ENCODE measurements around the gene TAF1B. TPM values are rescaled to one million over a fixed set of nuclear protein-coding genes. Genes with fewer than 3 reads are reported as not detected.

The TAF1B gene
- total RNA-seq, 1 experiment from 2014 or later, result 24.8 TPM

GRCh38 chr2:9941196-9941995, 98.1 kb downstream of the TAF1B start:
- no peaks in the 10 kb centered on the region for H3K9me3 ChIP-seq (ENCODE audit: insufficient read depth, low read depth)
- DNase-seq, result peak; percentile 80 to 96
- POLR2A ChIA-PET (ENCODE audit: unreplicated experiment), result interaction anchor here (0.6 to 0.7 kb wide), 4 partner anchors 121 to 791 kb away, joined by 3 to 8 read pairs (median 3); no protein-coding TSS in a partner anchor
- H4K20me1 ChIP-seq (ENCODE audit: insufficient read depth), result no peaks in the 10 kb centered on the region
- H3K79me2 ChIP-seq (ENCODE audit: low read depth), result no peaks in the 10 kb centered on the region
- H3K36me3 ChIP-seq (ENCODE audit: low read depth), result no peaks in the 10 kb centered on the region
- peak overlapping the region; percentile 65; the same call in 1 of the 2 replicates for H2AFZ ChIP-seq
- CTCF ChIA-PET, result interaction anchor here (0.6 to 1.1 kb wide), 2 partner anchors 72 to 127 kb away, joined by 3 to 4 read pairs; no protein-coding TSS in a partner anchor
- H3K4me3 ChIP-seq, result peak overlapping the region; percentile 40; the same call in 1 of the 2 replicates
- peak overlapping the region; percentile 97 for H3K27ac ChIP-seq
- intact Hi-C loops (cut with micrococcal nuclease; ENCODE audit: unreplicated experiment), result loop anchor here (1.0 to 5.0 kb wide), 4 partner anchors 44 to 129 kb away; partner anchors contain the start of gene KLF11
- H3K4me1 ChIP-seq (replicated peaks; ENCODE audit: insufficient read depth), result peaks cover 74% of the 10 kb centered on the region
- BruUV-seq (replicated peaks), result TSS peak; percentile 70
- TF ChIP-seq CTCF (conservative IDR thresholded peaks at IDR 0.05) (no peak), EZH2 (IDR thresholded peaks at IDR 0.05; ENCODE audit: low read depth) (no peak)
- H3K9me2 ChIP-seq (ENCODE audit: insufficient read depth), result no peaks in the 10 kb centered on the region; the same call in 1 of the 2 replicates
- H3K27me3 ChIP-seq (ENCODE audit: insufficient read depth, low read depth), result no peaks in the 10 kb centered on the region
- peak overlapping the region; percentile 76 for H3K4me2 ChIP-seq
- H3F3A ChIP-seq (ENCODE audit: insufficient read depth, low read depth), result peaks cover 52% of the 10 kb centered on the region

GRCh38 chr2:9941996-9942390, 98.7 kb downstream of the TAF1B start:
- Histone ChIP-seq H3K4me1 (replicated peaks; ENCODE audit: insufficient read depth) (peaks cover 80% of the 10 kb centered on the region), H3K9me3 (ENCODE audit: insufficient read depth, low read depth) (no peaks in the 10 kb centered on the region), H3K27me3 (ENCODE audit: insufficient read depth, low read depth) (no peaks in the 10 kb centered on the region), H3K4me3 (no peak overlapping the region), H3K36me3 (ENCODE audit: low read depth) (no peaks in the 10 kb centered on the region), H3F3A (ENCODE audit: insufficient read depth, low read depth) (peaks cover 52% of the 10 kb centered on the region), H2AFZ (no peak overlapping the region), H3K9me2 (ENCODE audit: insufficient read depth) (no peaks in the 10 kb centered on the region; the same call in 1 of the 2 replicates), H3K4me2 (peak overlapping the region; percentile 76), H4K20me1 (ENCODE audit: insufficient read depth) (no peaks in the 10 kb centered on the region), H3K27ac (peak overlapping the region; percentile 97), H3K79me2 (ENCODE audit: low read depth) (no peaks in the 10 kb centered on the region)
- TF ChIP-seq EZH2 (IDR thresholded peaks at IDR 0.05; ENCODE audit: low read depth) (no peak), CTCF (conservative IDR thresholded peaks at IDR 0.05) (no peak)
- ChIA-PET POLR2A (ENCODE audit: unreplicated experiment) (interaction anchor here (0.6 to 0.7 kb wide), 4 partner anchors 107 to 1259 kb away, joined by 3 to 9 read pairs (median 3); no protein-coding TSS in a partner anchor), CTCF (interaction anchor here (0.6 to 1.1 kb wide), 3 partner anchors 10 to 127 kb away, joined by 3 to 13 read pairs (median 4); no protein-coding TSS in a partner anchor)
- intact Hi-C loops (cut with micrococcal nuclease; ENCODE audit: unreplicated experiment), result loop anchor here (1.0 to 5.0 kb wide), 4 partner anchors 45 to 130 kb away; partner anchors contain the start of gene KLF11
- no peak for DNase-seq
- BruUV-seq (replicated peaks), result no TSS peak

GRCh38 chr2:9944330-9944758, 101.1 kb downstream of the TAF1B start:
- no peak overlapping the region for H2AFZ ChIP-seq
- ChIA-PET POLR2A (ENCODE audit: unreplicated experiment) (interaction anchor here (0.6 kb wide), 5 partner anchors 30 to 435 kb away, joined by 3 to 8 read pairs (median 6); partner anchors contain the start of gene TAF1B), CTCF (interaction anchor here (0.7 kb wide), 1 partner anchor 41 kb away, joined by 4 read pairs; no protein-coding TSS in a partner anchor)
- no peaks in the 10 kb centered on the region for H3K79me2 ChIP-seq (ENCODE audit: low read depth)
- H3K4me3 ChIP-seq, result no peak overlapping the region
- no peaks in the 10 kb centered on the region for H3K27me3 ChIP-seq (ENCODE audit: insufficient read depth, low read depth)
- intact Hi-C loops (cut with micrococcal nuclease; ENCODE audit: unreplicated experiment), result loop anchor here (5.0 kb wide), 2 partner anchors 47 to 132 kb away; no protein-coding TSS in a partner anchor
- H3K36me3 ChIP-seq (ENCODE audit: low read depth), result no peaks in the 10 kb centered on the region
- H3F3A ChIP-seq (ENCODE audit: insufficient read depth, low read depth), result peaks cover 52% of the 10 kb centered on the region
- H3K4me2 ChIP-seq, result peak overlapping the region; percentile 29
- H3K27ac ChIP-seq, result peak overlapping the region; percentile 78
- DNase-seq, result peak; percentile 77 to 99
- BruUV-seq (replicated peaks), result no TSS peak
- TF ChIP-seq CTCF (conservative IDR thresholded peaks at IDR 0.05) (no peak), EZH2 (IDR thresholded peaks at IDR 0.05; ENCODE audit: low read depth) (no peak)
- no peaks in the 10 kb centered on the region for H3K9me2 ChIP-seq (ENCODE audit: insufficient read depth)
- no peaks in the 10 kb centered on the region for H4K20me1 ChIP-seq (ENCODE audit: insufficient read depth)
- H3K4me1 ChIP-seq (replicated peaks; ENCODE audit: insufficient read depth), result peaks cover 78% of the 10 kb centered on the region
- H3K9me3 ChIP-seq (ENCODE audit: insufficient read depth, low read depth), result no peaks in the 10 kb centered on the region
